IMR-90 (cell line): ENCODE measurements around the gene STAG2. TPM values are rescaled to one million over a fixed set of nuclear protein-coding genes. Genes with fewer than 3 reads are reported as not detected.
"Not testable (repeated sequence)": the region's sequence is repeated elsewhere in the genome, so short reads cannot be mapped to it uniquely, and the experiment has no call there.

Experiments
- ATAC-seq: fragments of 200-7000 bp; cut with Tn5 transposase; 2 replicates; pipeline ENCODE4 v1.9.1; 2020; ENCODE audit warnings: low read depth, mild to moderate bottlenecking, moderate library complexity
- BruUV-seq: library from RNA; stranded (reverse); fragments of 400-500 nt; replicated peaks from 2 replicates; lab custom pipeline; 2021; lab: Mats Ljungman, UMichigan
- CTCF ChIA-PET: fragments of 300-600 bp; formaldehyde crosslinking; extraction: SDS; loops from one replicate; lab custom pipeline; 2021; ENCODE audit warnings: antibody characterized with exemption; lab: Yijun Ruan, JAX
- POLR2A ChIA-PET: fragments of 300-600 bp; sonication (Branson Sonifier 250); formaldehyde crosslinking; loops from one replicate; lab custom pipeline; 2022; ENCODE audit warnings: antibody characterized with exemption; ENCODE audit not compliant: unreplicated experiment; lab: Charles Lee
- DNase-seq: peaks from one replicate; pipeline ENCODE4 v3.0.0; 2013
- H2AFZ ChIP-seq: replicated peaks from 2 replicates; pipeline ENCODE3; 2013; ENCODE audit warnings: low read length, mild to moderate bottlenecking; ENCODE audit not compliant: poor library complexity
- H2AK5ac ChIP-seq: 2 replicates; pipeline ENCODE4 v1.6.1; 2013; ENCODE audit warnings: low read depth, low read length, inconsistent platforms
- H2AK9ac ChIP-seq: replicated peaks from 2 replicates; pipeline ENCODE3; 2013; ENCODE audit warnings: mild to moderate bottlenecking, low read depth, low read length, moderate library complexity; ENCODE audit not compliant: poor library complexity
- H2BK120ac ChIP-seq: 2 replicates; pipeline ENCODE4 v1.6.1; 2013; ENCODE audit warnings: low read depth, low read length, inconsistent platforms
- H2BK15ac ChIP-seq: 3 replicates; pipeline ENCODE4 v1.6.1; 2013; ENCODE audit warnings: low read depth, low read length, inconsistent platforms
- H2BK20ac ChIP-seq: 2 replicates; pipeline ENCODE4 v1.6.1; 2013; ENCODE audit warnings: low read depth, mild to moderate bottlenecking, inconsistent platforms, low read length, moderate library complexity
- H2BK5ac ChIP-seq: 2 replicates; pipeline ENCODE4 v1.6.1; 2013; ENCODE audit warnings: mild to moderate bottlenecking, low read depth, low read length, inconsistent platforms; ENCODE audit not compliant: poor library complexity, severe bottlenecking
- H3K14ac ChIP-seq: replicated peaks from 2 replicates; pipeline ENCODE4 v1.6.1; 2013; ENCODE audit warnings: low read depth, low read length, inconsistent platforms
- H3K18ac ChIP-seq: 2 replicates; pipeline ENCODE4 v1.6.1; 2013; ENCODE audit warnings: low read depth, low read length, control low read depth
- H3K23ac ChIP-seq: 2 replicates; pipeline ENCODE4 v1.6.1; 2013; ENCODE audit warnings: low read depth, low read length, inconsistent platforms
- H3K27ac ChIP-seq: 2 replicates; pipeline ENCODE4 v1.5.1; 2013; ENCODE audit warnings: mild to moderate bottlenecking, control low read depth, low read length; ENCODE audit not compliant: insufficient read depth
- H3K27me3 ChIP-seq: 2 replicates; pipeline ENCODE4 v1.6.1; 2013; ENCODE audit warnings: low read length; ENCODE audit not compliant: control insufficient read depth, insufficient read depth
- H3K36me3 ChIP-seq: 2 replicates; pipeline ENCODE4 v1.6.1; 2013; ENCODE audit warnings: low read length, mixed read lengths; ENCODE audit not compliant: control insufficient read depth, insufficient read depth
- H3K4ac ChIP-seq: 2 replicates; pipeline ENCODE4 v1.6.1; 2013; ENCODE audit warnings: low read depth, low read length, inconsistent platforms
- H3K4me1 ChIP-seq: 2 replicates; pipeline ENCODE4 v1.6.1; 2013; ENCODE audit warnings: low read length, mixed read lengths; ENCODE audit not compliant: control insufficient read depth, insufficient read depth
- H3K4me2 ChIP-seq: 2 replicates; pipeline ENCODE4 v1.6.1; 2013; ENCODE audit warnings: low read depth, mild to moderate bottlenecking, control low read depth, low read length, moderate library complexity
- H3K4me3 ChIP-seq: 2 replicates; pipeline ENCODE4 v1.5.1; 2013; ENCODE audit warnings: low read depth, mild to moderate bottlenecking, control low read depth, low read length, moderate library complexity; ENCODE audit not compliant: insufficient read depth
- H3K56ac ChIP-seq: 2 replicates; pipeline ENCODE4 v1.6.1; 2013; ENCODE audit warnings: low read length, inconsistent platforms; ENCODE audit not compliant: insufficient read depth; ENCODE audit errors: extremely low read depth
- H3K79me1 ChIP-seq, 2 experiments: 2 replicates each; pipeline ENCODE4 v1.6.1; 2013; ENCODE audit warnings: low read length in 2 of 2, inconsistent platforms in 1 of 2, low read depth in 1 of 2
- H3K9ac ChIP-seq: 2 replicates; pipeline ENCODE4 v1.6.1; 2013; ENCODE audit warnings: low read depth, low read length, control low read depth
- H3K9me1 ChIP-seq: 2 replicates; pipeline ENCODE4 v1.6.1; 2013; ENCODE audit warnings: low read length, inconsistent platforms; ENCODE audit not compliant: insufficient read depth
- H3K9me3 ChIP-seq: 2 replicates; pipeline ENCODE4 v1.6.1; 2013; ENCODE audit warnings: low read length; ENCODE audit not compliant: control insufficient read depth, insufficient read depth
- H4K20me1 ChIP-seq: 2 replicates; pipeline ENCODE4 v1.6.1; 2013; ENCODE audit warnings: low read length, inconsistent platforms; ENCODE audit not compliant: insufficient read depth
- H4K5ac ChIP-seq: 2 replicates; pipeline ENCODE4 v1.6.1; 2013; ENCODE audit warnings: mild to moderate bottlenecking, low read depth, low read length, control low read depth
- H4K8ac ChIP-seq, 2 experiments: 2 replicates each; pipeline ENCODE4 v1.6.1; 2013; ENCODE audit warnings: low read depth in 2 of 2, low read length in 2 of 2, control low read depth in 1 of 2, inconsistent platforms in 1 of 2
- H4K91ac ChIP-seq: 2 replicates; pipeline ENCODE4 v1.6.1; 2013; ENCODE audit warnings: low read depth, low read length, inconsistent platforms; ENCODE audit not compliant: insufficient read depth
- NFE2L2 ChIP-seq: fragments of 150-350 bp; IDR thresholded peaks from 2 replicates; pipeline ENCODE4 v1.6.1; 2016; ENCODE audit warnings: low read depth, mild to moderate bottlenecking, low read length
- RFX5 ChIP-seq: IDR thresholded peaks from 2 replicates; pipeline ENCODE4 v1.8.0; 2012; ENCODE audit warnings: low read depth, mild to moderate bottlenecking, low read length, moderate library complexity
- WGBS, 2 experiments: methylation state at CpG; one replicate each; pipeline versions ENCODE4 v1.1.5 to v1.1.7; 2013; ENCODE audit warnings: missing lambda C conversion rate in 2 of 2; ENCODE audit not compliant: insufficient read length in 1 of 2; ENCODE audit errors: extremely low coverage in 2 of 2; 5-methylcytosine and 5-hydroxymethylcytosine counted together
- dilution Hi-C: fragments of 300-500 bp; cut with HindIII; formaldehyde crosslinking; loops from one replicate; pipeline ENCODE4 v1.14.3; 2018; ENCODE audit warnings: low sequenced_read_pairs; ENCODE audit not compliant: unreplicated experiment
- in situ Hi-C: fragments of 300-500 bp; cut with MboI; formaldehyde crosslinking; loops from 3 replicates; pipeline ENCODE4 v1.14.3; 2019; ENCODE audit warnings: low sequenced_read_pairs, inconsistent platforms, mixed read lengths
- intact Hi-C: fragments of 100-400 bp; cut with micrococcal nuclease; formaldehyde crosslinking; loops from 2 replicates; pipeline ENCODE4 v1.10.0; 2022
- polyA plus RNA-seq, 3 experiments: library from polyadenylated mRNA; depleted of rRNA; stranded (reverse); fragments of >200 nt; gene quantifications; 2 replicates each; pipeline ENCODE4 v1.2.3, GENCODE V29; 2012; ENCODE audit warnings: low replicate concordance in 1 of 3
- total RNA-seq: library from RNA; depleted of rRNA; stranded (reverse); fragments of >200 nt; gene quantifications from 2 replicates; pipeline ENCODE4 v1.2.3, GENCODE V29; 2012

The STAG2 gene
- total and polyA plus RNA-seq, 2 of the 4 experiments (the other 2 are of a cell fraction) = 19.6 to 71.2 TPM

GRCh38 chrX:124127496-124127895 lies 166.0 kb downstream of the STAG2 start:
- Histone ChIP-seq H3K23ac (no peak overlapping the region), H4K91ac (no peak overlapping the region), H3K9ac (no peak overlapping the region), H2AK9ac (no peak overlapping the region), H3K27ac (no peak overlapping the region), H4K5ac (no peak overlapping the region), H3K4me1 (no peaks in the 10 kb centered on the region), H4K20me1 (no peaks in the 10 kb centered on the region), H2BK20ac (no peak overlapping the region), H2BK120ac (no peak overlapping the region), H4K8ac (no peak overlapping the region), H2BK5ac (no peak overlapping the region), H3K4me3 (no peak overlapping the region), H3K4me2 (no peak overlapping the region), H3K9me3 (peaks cover 3% of the 10 kb centered on the region; the same call in 1 of the 2 replicates), H2BK15ac (no peak overlapping the region), H3K9me1 (no peaks in the 10 kb centered on the region), H3K56ac (no peak overlapping the region), H2AK5ac (no peak overlapping the region), H3K36me3 (no peaks in the 10 kb centered on the region), H3K18ac (no peak overlapping the region), H3K27me3 (no peaks in the 10 kb centered on the region), H3K79me1 (no peaks in the 10 kb centered on the region), H2AFZ (no peak overlapping the region), H3K4ac (no peak overlapping the region), H3K14ac (no peak overlapping the region)
- in situ Hi-C loops = no loop called here
- ChIA-PET POLR2A (no interaction called here), CTCF (no interaction called here)
- no CpG with 5 or more reads among the region's 7 CpGs for WGBS, 2 experiments
- ATAC-seq (no peak), DNase-seq (no peak)
- TF ChIP-seq NFE2L2 (no peak), RFX5 (no peak)
- dilution Hi-C loops = no loop called here
- BruUV-seq = no TSS peak
- intact Hi-C loops = no loop called here

GRCh38 chrX:124132437-124132836 lies 170.9 kb downstream of the STAG2 start:
- in situ Hi-C loops, intact Hi-C loops, H3K9ac ChIP-seq, H3K27ac ChIP-seq, dilution Hi-C loops, CTCF ChIA-PET, H4K91ac ChIP-seq, H2BK5ac ChIP-seq, H2AK9ac ChIP-seq, H3K23ac ChIP-seq, H3K9me1 ChIP-seq, H3K79me1 ChIP-seq, H2BK120ac ChIP-seq, H2BK15ac ChIP-seq, H3K4ac ChIP-seq, H3K4me3 ChIP-seq, H4K20me1 ChIP-seq, H4K5ac ChIP-seq, H3K4me2 ChIP-seq, H3K36me3 ChIP-seq, DNase-seq, H3K14ac ChIP-seq, H2BK20ac ChIP-seq, ATAC-seq, H3K27me3 ChIP-seq, BruUV-seq, H3K9me3 ChIP-seq, POLR2A ChIA-PET, H2AK5ac ChIP-seq, H4K8ac ChIP-seq, H3K4me1 ChIP-seq, H2AFZ ChIP-seq, H3K18ac ChIP-seq, H3K56ac ChIP-seq: not testable (repeated sequence)
- 82% methylated on average over 3 of the region's 5 CpGs; no CpG with 5 or more reads in 1 of the 2 experiments for WGBS, 2 experiments
